OCI-M2 (cell line): ENCODE measurements around the gene HSBP1L1.
A peak's percentile ranks its signal among the peaks of the same experiment; 100 is the strongest.

Experiments
- DNase-seq: peaks from one replicate; lab custom pipeline; 2025; ENCODE audit not compliant: unreplicated experiment; lab: John Stamatoyannopoulos, UW

The HSBP1L1 gene

DNA sequence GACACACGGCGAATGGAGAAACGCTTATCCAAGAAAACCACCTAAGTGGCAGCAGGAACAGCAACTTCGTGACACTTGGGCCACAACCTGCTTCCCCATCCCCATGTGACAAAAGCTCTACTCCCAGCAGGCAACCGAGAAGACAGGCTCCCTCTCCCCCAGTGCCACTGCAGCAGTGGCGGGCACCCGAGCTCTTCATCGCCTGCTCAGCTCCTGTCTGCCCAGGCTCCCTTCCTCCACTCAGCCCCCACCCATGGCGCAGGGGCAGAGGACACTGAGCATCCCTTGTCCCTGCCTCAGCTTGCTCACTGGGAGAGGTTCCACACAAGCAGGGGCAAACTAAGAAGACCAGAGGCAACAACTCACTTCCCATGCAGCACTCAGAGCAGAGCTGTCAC is 35.9 kb upstream of the HSBP1L1 start:
- DNase-seq: no peak

DNA sequence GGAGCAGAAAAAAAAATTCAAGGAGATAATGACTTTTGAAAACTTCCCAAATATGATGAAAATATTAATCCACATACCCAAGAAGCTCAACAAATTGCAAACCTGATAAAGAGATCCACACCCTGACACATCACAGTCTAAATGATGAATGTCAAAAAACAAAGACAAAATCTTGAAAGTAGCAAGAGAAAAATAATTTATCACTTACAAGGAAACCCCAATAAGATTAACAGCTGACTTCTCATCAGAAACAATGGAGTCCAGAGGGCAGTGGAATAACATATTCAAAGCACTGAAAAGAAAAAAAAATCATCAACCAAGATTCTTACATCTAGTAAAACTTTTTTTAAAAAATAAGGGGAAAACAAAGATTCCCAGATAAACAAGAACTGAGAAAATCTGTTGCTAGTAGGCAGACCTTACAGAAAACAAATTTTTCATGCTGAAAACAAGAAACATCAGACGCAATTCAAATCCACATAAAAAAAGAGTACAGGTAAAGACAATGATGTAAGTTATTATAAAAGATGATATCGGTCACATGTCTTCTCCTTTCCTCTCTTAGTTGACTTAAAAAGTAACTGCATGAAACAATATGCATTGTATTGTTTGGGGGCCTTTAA is 34.3 kb upstream of the HSBP1L1 start:
- DNase-seq: no peak

DNA sequence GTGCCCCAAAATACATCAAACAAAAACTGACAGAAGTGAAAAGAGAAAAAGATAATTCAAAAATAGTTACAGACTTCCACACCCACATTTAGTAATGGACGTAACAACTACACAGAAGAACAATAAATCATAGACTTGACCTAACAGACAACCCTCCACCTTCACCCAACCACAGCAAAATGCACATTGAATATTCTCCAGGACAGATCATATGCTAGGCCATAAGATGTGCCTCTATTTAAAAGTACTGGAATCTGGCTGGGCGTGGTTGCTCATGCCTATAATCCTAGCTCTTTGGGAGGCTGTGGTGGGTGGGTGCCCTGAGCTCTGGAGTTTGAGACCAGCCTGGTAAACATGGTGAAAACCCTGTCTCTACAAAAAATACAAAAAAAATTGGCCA is 33.0 kb upstream of the HSBP1L1 start:
- no peak for DNase-seq

DNA sequence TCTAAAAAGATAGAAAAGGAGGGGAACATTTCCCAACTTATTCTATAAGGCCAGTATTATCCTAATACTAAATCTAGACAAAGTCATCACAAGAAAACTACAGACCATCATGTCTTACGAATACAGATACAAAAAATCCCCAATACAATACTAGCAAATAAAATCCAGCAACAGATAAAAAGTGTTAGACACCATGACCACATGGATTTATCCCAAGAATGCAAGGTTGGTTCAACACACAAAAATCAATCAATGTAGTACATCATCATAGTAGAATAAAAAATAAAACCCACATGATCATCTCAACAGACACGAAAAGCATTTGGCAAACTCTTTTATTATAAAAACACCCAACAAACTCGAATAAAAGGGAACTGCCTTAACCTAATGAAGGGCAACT is 31.5 kb upstream of the HSBP1L1 start:
- DNase-seq: no peak

DNA sequence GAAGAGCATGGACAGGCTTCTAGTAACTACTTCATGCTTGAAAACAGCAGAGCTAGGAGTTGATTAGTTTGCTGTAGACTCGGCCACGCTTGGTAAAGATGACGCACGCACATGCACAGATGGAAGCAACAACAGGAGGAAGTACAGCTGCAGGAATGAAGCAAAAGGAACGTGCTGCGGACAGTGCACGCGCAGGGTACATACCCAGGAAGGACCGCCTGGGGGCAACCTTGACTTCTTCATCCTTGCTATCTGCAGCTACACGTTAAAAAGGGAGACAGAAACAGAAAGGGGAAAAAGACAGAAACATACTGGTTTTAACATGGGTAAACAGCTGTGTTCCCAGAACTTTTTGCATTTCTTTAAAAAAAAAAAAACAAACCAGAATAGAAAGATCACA is 30.7 kb upstream of the HSBP1L1 start:
- DNase-seq: peak; percentile 41

DNA sequence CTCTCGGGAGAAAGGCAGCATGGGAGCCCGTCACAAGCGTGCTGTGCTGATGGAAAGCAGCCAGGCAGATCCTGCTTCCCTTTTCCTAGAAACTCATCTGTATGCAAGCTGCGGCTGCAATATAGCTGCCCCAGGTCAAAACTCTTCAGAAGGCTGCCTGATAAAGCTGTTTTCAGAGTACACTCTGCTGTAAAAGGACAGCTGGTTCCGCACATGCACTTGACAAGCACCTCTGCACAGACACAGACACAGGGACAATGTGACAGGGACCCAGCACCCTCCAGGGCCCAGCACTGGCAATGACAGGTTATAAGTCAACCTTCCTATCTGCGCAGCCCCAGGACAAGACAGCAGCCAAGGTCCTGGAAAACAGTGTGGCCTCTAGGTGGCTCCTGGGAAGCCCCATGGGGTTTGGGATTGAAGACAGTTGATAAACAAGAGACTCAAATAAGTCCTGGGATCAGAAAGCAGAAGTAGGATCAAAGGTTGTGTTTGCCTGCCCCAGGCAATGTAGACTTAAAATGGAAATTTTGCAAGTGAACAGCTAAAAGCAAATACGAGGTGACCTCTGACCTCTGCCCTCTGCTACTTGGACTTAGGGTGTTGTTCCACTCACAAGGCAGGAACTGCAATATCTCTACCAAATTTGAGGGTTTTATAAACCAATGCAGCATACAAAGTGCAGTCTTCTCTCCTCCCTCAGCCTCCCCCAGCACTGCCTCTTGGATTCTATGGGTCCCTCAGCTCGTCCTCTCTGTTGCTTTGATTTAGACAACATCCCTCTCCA is 29.9 kb upstream of the HSBP1L1 start:
- DNase-seq: peak; percentile 18

DNA sequence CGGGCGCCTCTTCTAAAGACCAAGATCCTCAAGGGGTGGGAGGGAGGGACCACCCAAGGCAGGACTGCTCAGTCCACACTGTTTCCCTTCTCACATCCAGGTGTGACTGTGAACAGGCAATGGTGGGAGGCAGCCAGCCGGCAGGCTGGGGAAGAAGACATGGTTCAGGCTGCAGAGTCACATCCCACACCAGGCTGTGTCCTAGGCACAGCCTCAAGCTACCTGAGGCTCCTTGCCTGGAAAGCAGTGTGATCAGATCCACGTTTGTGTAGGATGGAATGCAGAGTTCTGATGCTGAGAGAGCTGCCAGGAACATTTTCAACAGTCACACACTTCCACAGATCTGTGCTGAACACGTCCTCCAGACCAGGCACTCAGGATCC is 29.4 kb upstream of the HSBP1L1 start:
- DNase-seq: no peak

DNA sequence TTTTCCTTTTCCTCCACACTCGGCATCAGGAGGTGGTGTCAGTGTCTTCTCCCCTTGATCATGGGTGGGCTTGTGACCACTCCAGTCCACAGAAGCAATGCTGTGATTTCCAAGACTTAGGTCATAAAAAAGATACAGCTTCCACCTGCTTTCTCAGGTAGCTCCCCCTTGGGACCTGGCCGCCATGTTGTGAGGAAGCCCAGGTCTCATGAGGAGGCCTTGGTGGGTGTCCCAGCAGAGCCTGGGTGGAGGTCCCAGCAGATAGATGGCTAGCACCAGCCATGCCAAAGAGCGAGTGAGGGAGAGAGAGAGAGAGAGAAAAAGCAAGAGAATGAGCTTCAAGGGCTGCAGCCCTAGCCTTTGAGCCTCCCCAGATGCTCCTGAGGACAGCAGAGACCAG is 28.9 kb upstream of the HSBP1L1 start:
- no peak for DNase-seq

DNA sequence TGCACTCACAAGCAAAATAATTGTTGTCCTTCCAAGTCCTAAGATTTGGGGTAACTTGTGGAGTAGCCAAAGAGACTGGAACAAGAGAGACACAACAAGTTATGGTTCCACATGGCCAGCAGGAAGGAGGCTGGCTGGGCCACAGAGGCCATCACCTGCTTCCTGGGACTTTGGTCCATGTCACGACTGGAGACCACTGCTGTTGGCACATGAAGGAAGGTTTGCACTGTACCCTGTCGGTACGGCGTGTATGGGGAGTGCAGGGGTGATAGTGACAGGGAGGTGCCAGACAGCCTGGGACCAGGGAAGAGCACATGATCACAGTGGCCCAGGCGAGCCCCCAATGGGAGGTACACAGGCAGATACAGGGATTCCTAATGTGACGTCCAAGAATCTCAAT is 28.5 kb upstream of the HSBP1L1 start:
- DNase-seq: no peak

DNA sequence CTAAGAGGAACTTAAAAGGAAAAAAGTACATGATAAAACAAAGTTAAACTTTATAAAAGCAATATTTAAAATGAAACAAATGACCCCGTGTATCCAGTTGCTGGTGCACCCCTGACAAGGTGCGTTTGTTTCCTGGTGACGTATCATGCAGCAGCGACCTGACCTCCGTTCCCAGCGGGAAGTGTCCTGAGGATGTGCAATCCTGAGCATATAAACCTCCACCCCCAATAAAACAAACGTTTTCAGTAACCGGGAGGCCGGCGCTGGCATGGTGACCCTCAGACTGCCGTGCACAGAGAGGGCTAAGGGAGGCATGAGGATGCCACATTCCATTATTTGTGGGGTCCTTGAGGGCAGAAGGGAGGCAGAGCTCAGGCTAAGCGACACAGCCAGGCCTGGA is 27.8 kb upstream of the HSBP1L1 start:
- DNase-seq: no peak

DNA sequence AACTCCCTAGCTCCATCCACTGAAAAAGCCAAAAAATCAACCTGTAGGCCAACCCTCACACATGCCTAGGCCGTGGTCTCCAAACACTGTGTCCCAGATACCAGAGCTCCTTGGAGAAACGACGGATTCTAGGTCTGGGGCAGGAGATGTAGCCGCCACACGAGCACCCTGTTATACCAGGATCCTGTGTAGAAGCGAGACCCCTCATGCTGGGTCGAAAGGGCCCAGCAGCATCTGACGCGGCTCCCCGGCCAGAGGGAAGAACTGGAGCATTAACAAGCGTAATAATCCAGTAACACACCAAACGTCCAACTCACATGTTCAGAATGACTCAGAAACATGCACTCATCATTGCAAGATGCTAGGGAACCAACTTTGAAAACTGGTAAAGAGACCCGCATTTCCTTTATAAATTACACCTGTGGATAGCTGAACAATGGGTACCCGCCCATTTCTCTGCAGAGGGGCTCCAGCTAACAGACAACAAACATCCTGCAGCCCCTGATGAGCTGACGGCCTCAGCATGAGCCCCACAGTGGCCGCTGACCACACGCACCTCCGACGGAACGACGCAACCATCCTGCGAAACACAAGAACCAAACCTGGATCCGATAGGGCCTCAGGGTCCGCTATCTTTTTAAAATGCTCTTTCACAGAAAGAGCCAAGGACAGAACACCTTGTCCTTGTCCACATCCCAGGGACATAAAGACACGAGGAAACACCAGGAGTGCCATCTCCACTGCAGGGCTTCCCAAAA is 27.2 kb upstream of the HSBP1L1 start:
- no peak for DNase-seq

DNA sequence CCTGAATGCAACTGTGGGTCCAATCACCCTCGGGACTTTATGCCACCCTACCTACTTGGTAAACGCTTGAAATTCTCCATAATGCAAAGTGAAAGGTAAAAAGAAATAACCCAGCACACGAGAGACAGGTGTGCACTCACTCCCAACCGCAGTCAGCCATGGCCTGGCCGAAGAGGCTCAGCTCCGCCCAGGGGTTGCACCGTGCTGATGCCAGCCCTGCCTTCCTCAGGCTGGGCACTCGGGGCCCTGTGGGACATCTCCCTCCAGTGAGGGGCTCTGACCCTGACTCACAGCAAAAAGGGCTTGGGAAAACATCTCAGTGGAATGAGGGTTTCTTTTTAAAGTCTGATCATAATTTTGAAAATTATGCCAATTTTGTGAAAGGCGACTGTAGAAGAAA is 26.2 kb upstream of the HSBP1L1 start:
- DNase-seq: no peak

DNA sequence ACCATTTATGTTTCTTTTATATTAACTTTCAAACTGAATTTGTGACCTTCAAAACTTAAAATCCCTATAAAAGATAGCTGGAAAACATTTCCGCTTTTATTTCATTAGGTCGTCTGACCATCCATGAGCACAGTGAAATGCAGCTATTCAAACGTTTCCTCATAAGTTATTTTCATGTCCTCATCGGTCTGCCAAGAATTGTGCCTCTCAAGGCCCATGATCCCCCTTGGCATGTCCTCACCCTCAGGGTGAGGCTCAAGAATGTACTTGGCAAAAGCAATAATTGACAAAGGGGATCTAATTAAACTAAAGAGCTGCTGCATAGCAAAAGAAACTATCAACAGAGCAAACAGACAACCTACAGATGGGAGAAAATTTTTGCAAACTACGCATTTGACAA is 25.3 kb upstream of the HSBP1L1 start:
- no peak for DNase-seq

DNA sequence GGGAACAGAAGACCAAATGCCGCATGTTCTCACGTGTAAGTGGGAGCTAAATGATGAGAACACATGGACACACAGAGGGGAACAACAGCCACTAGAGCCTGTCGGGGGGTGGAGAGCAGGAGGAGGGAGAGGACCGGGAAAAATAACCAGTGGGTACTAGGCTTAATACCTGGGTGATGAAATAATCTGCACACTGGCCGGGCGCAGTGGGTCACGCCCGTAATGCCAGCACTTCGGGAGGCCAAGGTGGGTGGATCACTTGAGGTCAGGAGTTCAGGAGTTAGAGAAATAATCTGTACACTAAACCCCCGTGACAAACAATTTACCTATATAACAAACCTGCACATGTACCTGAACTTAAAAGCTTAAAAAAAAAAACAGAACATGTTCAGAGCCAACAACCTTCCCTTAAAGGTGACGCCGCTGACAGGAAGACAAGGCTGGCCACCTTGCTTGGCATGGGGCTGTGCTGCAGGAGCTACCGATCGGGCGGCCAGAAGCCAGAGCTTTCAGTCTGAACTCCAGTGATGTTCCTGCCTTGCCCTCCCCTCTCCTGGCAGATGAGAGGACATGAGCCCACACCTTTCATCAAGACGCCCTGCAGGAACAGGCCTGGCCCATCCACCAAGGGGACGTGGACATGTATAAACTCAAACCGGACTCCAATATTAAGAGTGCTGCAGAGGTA is 24.2 kb upstream of the HSBP1L1 start:
- DNase-seq: no peak

DNA sequence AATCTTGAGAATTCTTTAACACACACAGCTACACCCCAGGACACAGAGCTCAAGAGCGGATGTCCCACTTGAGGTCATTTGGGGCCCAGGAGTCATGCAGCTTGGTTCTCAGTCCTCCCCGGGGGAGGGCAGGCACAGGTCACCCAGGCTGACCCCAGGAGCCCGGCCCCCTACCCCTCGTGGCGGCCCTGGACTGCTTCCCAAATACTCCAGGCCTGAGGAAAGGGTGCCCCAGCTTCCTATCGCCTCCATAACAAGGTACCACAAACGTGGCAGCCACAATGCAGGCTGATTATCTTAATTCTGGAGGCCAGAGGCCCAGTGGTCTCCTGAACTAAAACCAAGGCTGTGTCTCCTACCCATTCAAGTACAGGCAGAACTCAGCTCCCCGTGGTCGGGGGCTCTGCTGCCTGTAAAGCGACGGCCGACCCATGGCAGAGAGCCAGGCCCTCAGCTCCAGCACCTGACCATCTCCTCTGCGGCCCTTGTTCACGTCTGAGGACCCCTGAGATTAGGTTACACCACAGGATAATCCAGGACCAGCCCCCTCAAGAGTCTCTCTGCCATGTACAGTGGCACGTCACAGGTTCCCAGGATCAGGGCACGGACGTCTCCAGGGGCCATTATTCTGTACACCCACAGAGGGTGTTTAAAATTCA is 23.5 kb upstream of the HSBP1L1 start:
- DNase-seq: no peak

DNA sequence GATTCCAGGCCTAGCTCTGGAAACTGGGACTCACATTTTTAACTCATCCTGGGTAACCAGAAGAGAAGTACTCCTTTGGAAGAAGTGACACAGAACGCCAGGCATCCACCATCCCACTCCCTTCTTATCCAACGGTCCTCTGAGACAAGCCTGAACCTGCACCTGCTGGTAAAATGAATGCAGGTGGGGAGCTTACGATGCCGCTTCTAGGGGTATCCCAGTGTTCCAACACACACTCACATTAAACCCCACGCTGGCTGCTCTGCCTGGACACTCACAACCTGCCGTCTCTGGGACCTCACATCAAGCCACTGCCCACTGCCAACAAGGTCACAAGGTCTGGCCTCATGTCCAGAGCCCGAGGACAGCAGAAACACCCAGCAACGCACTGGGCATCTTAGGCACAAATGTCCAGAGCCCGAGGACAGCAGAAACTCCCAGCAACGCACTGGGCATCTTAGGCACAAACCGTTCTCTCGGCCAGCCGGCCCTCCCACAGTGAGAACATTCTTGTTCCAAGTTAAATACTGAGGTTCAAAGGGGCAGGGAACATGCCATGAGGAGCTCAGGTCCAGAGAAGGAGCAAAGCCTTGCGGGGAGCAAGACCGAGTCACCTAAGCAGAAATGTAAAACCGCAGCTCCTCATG is 22.8 kb upstream of the HSBP1L1 start:
- DNase-seq: no peak

DNA sequence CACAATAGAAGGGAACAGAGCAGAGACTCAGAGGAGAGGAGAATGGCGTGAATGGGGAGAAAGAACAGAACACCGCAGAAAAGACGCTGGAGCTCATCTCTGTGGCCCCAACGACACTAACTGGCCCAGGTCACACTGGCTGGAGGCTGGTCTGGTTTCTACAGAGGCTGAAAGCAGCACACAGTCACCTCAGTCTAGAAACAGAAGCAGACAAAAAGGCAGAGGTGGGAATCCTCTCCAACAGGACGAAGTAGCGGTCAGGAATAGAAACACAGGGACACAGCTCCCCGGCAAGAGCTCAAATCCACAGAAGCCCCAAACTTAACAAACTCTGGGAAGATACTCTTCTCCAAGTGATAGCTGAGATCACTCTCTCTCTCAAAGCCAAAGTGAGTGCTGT is 22.2 kb upstream of the HSBP1L1 start:
- DNase-seq: no peak

DNA sequence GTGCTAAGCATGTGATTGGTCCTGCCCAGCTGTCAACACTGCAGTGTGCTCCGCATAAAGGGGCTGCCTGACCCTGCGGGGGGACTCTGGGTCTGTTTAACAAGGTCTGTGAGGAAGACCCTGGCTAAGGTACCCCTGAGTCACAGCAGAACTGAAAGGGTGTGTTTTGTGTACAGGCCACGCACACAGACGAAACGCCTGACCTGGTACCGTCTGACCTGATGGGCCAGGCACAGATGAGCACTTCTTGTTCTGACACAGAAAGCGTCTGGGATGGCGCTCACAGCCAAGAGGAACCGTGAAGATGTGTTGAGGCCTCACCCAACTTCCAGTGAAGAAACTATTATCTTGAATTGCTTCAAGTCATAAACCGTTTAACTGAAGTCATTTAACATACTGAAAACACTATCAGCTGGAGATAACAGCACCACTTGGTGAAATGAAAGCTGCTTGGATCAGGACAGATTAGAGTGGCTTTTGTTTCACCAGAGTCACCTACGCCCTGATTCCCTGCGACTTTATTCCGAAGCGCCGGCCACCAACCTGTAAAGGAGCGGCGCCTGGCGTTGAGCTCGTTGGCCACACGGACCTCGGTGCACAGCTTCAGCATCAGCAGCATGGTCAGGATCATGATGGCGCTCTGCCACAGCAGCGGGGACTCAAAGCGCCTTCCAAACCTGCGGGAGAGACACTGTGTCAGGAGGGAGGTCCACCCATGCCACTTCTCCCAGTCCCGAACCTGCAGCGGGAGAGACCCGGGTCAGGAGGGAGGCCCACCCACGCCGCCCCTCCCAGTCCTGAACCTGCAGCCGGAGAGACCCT is 21.4 kb upstream of the HSBP1L1 start:
- DNase-seq: no peak

DNA sequence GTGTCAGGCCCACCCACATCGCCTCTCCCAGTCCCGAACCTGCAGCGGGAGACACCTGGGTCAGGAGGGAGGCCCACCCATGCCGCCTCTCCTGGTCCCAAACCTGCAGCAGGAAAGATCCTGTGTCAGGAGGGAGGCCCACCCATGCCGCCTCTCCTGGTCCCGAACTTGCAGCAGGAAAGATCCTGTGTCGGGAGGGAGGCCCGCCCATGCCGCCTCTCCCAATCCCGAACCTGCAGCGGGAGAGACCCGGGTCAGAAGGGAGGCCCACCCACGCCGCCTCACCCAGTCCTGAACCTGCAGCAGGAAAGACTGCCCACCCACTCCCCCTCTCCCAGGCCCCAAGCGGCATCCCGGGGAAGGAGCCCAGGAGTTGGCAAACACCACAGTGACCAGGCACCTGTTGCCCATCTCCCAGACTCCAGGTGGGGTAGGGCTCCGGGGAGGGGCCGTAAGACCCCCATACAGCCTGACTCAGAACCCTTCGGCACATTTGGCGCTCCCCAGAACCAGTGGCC is 20.8 kb upstream of the HSBP1L1 start:
- no peak for DNase-seq
